ENCODE results near the gene WNK1. TPM values are rescaled to one million over a fixed set of nuclear protein-coding genes. Genes with fewer than 3 reads are reported as not detected.

Gene WNK1
- total and polyA plus RNA-seq, 2 of the 8 experiments (the other 6 are each of a cell fraction or from before 2014, with no cell fraction given), result 88.2 to 157 TPM

DNA sequence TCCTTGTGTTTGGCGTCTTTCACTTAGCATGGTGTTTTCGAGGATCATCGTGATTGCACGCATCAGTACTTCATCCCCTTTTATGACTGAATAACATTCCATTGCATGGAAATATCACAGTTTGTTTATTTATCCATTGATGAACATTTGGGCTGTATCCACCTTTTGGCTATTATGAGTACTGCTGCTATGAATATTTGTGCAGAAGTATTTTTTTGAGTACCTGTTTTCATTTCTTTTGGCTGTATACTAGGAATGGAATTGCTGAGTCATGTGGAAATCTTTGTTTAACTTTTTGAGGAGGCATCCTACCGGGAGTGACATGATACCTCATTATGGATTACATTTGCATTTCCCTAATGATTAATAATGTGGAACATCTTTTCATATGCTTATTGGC lies 66.4 kb downstream of the WNK1 start:
- H2BK5ac ChIP-seq (ENCODE audit: low read depth, low read length), result no peak overlapping the region
- no peak overlapping the region for H3K4me2 ChIP-seq (ENCODE audit: insufficient read depth in 1 of 2, low read depth in 2 of 2, low read length in 2 of 2)
- no peak overlapping the region for H3K27ac ChIP-seq (ENCODE audit: low read depth, low read length)
- H3K23ac ChIP-seq (ENCODE audit: insufficient read length), result no peak overlapping the region
- no peak overlapping the region for H3K14ac ChIP-seq (ENCODE audit: insufficient read length)
- peaks cover 0 to 11% (median 2%) of the 10 kb centered on the region in 4 experiments; a peak in 5 of 8 replicates for H3K36me3 ChIP-seq (ENCODE audit: control insufficient read depth in 2 of 4, insufficient read depth in 4 of 4, low read length in 3 of 4)
- no peak overlapping the region for H3K4ac ChIP-seq (replicated peaks; ENCODE audit: insufficient read length, low read depth, low read length)
- H4K8ac ChIP-seq (ENCODE audit: extremely low read depth, insufficient read depth, low read length), result no peak overlapping the region
- CTCF ChIA-PET (ENCODE audit: partially characterized antibody), result interaction anchor here (0.7 to 6.3 kb wide), 5 partner anchors 24 to 243 kb away, joined by 3 to 41 read pairs (median 3); no protein-coding TSS in a partner anchor
- H2BK120ac ChIP-seq (replicated peaks; ENCODE audit: low read depth, low read length), result no peak overlapping the region
- 0 out of 2 replicates have a peak, but pooled peaks cover 2% of the 10 kb centered on the region for H3K79me1 ChIP-seq (ENCODE audit: low read depth, low read length)
- no peak for DNase-seq (ENCODE audit: low read depth in 1 of 2, low spot score in 2 of 2)
- H3K79me2 ChIP-seq (ENCODE audit: control insufficient read depth in 1 of 2, insufficient read depth in 2 of 2, low read length in 2 of 2), result peaks cover 0 to 64% of the 10 kb centered on the region in 2 experiments; a peak in 2 of 4 replicates
- H3K4me3 ChIP-seq (ENCODE audit: extremely low read depth in 1 of 4, insufficient read depth in 2 of 4, low read depth in 3 of 4, low read length in 4 of 4), result no peak overlapping the region; a peak in 1 of 8 replicates
- H2BK20ac ChIP-seq (ENCODE audit: low read length), result no peak overlapping the region
- no peak overlapping the region for H2BK15ac ChIP-seq (ENCODE audit: low read length)
- no peak overlapping the region for H4K5ac ChIP-seq (ENCODE audit: insufficient read length, low read depth, low read length)
- H3K9ac ChIP-seq (replicated peaks in 1 of 4; ENCODE audit: extremely low read depth in 1 of 4, low read depth in 3 of 4, low read length in 3 of 4), result no peak overlapping the region
- POLR2A ChIA-PET (ENCODE audit: partially characterized antibody), result interaction anchor here (0.7 to 1.1 kb wide), 3 partner anchors 11 to 168 kb away, joined by 3 read pairs; no protein-coding TSS in a partner anchor
- H4K91ac ChIP-seq (replicated peaks; ENCODE audit: insufficient read length, low read length), result no peak overlapping the region
- H2AFZ ChIP-seq (ENCODE audit: low read length), result no peak overlapping the region
- 96% methylated on average over 5 of the region's 5 CpGs; no CpG with 5 or more reads in 1 of the 2 experiments for WGBS, 2 experiments (ENCODE audit: extremely low coverage in 1 of 2, insufficient coverage in 1 of 2, insufficient read length in 1 of 2, insufficient replicate concordance in 2 of 2, low coverage in 1 of 2, low lambda C conversion rate in 2 of 2, missing lambda C conversion rate in 1 of 2)
- H3K27me3 ChIP-seq (replicated peaks in 1 of 4; ENCODE audit: control insufficient read depth in 3 of 4, extremely low read depth in 1 of 4, insufficient read depth in 3 of 4, low read length in 3 of 4), result no peaks in the 10 kb centered on the region
- no peaks in the 10 kb centered on the region for H4K20me1 ChIP-seq (replicated peaks in 1 of 2; ENCODE audit: control insufficient read depth in 1 of 2, insufficient read depth in 2 of 2, low read length in 2 of 2)
- H3K18ac ChIP-seq (ENCODE audit: extremely low read depth, low read length), result no peak overlapping the region
- FAIRE-seq, result no peak
- H2BK12ac ChIP-seq (ENCODE audit: low read depth, low read length), result no peak overlapping the region
- H3K9me3 ChIP-seq (ENCODE audit: insufficient read depth in 2 of 2, low read depth in 1 of 2, low read length in 1 of 2), result peaks cover 0 to 3% of the 10 kb centered on the region in 2 experiments; a peak in 1 of 4 replicates
- no peaks in the 10 kb centered on the region for H3K23me2 ChIP-seq (ENCODE audit: low read depth, low read length)
- H3K56ac ChIP-seq (replicated peaks; ENCODE audit: insufficient read length, low read depth, low read length), result no peak overlapping the region
- H2AK5ac ChIP-seq (ENCODE audit: low read depth, low read length), result no peak overlapping the region
- peaks cover 1 to 6% (median 4%) of the 10 kb centered on the region in 4 experiments; a peak in 5 of 7 replicates for H3K4me1 ChIP-seq (replicated peaks in 1 of 4; ENCODE audit: control insufficient read depth in 3 of 4, insufficient read depth in 4 of 4, low read length in 3 of 4)
- TF ChIP-seq MAFK (IDR thresholded peaks at IDR 0.05; ENCODE audit: low read depth, low read length), result peak; percentile 85
- TF ChIP-seq BACH1 (IDR thresholded peaks at IDR 0.05; ENCODE audit: low read length), result 0 out of 2 replicates have a peak, but pooled peaks have one; percentile 48
- TF ChIP-seq JUND (IDR thresholded peaks at IDR 0.05; ENCODE audit: low read length), result no peak

All from H1 (cell line).